HG03439 (cell line): ENCODE results near the gene ZNF384.

Source experiments
- ATAC-seq: cut with Tn5 transposase; IDR thresholded peaks from one replicate; pipeline ENCODE4 v1.9.1; 2021; ENCODE audit warnings: mild to moderate bottlenecking, moderate library complexity; ENCODE audit not compliant: unreplicated experiment

ZNF384 gene

DNA sequence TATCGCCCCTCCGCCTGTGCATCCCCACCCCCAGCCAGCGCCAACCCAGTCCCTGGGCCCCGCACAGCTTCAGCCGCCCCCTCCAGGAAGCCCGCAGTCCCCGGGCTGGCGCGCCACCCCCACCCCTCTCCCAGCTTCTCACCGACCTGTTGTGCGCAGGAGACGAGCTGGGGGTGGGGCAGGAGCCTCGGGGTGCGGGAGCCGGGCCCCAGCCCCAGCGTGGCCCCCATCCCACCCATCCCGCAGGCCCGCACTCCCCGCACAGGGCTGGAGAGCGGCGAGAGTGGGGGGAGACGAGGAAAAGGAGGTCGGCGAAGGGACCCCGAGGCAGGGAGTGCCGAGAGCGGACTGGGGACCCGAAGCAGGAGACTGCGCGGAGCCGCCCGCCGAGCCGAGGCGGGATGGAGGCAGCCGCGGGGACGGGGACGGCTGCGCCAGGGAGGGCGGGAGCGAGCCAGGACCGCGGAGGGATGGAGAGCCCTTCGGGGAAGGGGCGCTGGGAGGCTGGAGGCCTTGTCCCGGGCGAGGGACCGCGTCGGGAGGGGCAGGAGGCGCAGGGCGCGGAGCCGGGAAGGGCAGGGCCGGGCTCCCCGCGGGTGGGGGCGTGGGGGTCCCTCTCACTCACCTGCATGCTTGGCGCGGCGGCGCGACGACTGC lies 10.9 kb upstream of the ZNF384 start:
- ATAC-seq = no peak

- ATAC-seq = no peak
Observed at GRCh38 chr12:6699259-6699988, 10.2 kb upstream of the ZNF384 start.

DNA sequence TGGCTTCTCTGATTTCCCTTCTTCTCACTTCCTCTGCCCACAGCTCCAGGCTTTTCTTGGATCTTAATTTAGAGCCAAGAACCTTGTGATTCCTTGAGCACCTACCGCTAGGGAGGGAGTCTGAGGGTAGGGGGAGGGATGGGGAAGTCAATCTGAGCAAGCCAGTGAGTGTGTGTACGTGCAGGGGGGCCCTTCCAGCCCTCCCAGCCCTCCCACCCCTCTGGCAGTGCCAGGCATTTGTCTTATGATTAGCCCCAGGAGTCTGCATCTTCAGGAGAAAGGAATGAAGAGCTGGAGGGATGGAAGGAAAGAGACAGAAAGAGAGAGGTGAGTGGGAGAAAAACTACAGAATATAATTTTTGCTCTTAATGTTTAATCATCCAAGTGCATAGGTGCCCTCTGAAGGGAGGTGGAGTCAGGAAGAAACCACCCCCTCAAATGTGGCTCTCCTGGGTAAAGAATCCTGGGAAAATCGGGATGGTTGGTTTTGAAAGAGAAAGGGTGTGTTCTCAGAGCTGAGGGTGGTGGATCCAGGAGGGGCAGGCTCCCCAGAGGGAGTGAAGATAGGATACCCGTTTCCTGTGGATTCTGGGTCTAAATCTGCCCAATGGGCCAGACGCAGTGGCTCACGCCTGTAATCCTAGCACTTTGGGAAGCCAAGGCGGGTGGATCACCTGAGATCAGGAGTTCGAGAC lies 9.3 kb upstream of the ZNF384 start:
- no peak for ATAC-seq

GRCh38 chr12:6697584-6698351 lies 8.6 kb upstream of the ZNF384 start:
- ATAC-seq = no peak

GRCh38 chr12:6696690-6697583 lies 7.8 kb upstream of the ZNF384 start:
- no peak for ATAC-seq

GRCh38 chr12:6695313-6696045 lies 6.3 kb upstream of the ZNF384 start:
- ATAC-seq = no peak

GRCh38 chr12:6694701-6695100 lies 5.5 kb upstream of the ZNF384 start:
- ATAC-seq = no peak

GRCh38 chr12:6693832-6694355 lies 4.7 kb upstream of the ZNF384 start:
- ATAC-seq = no peak

- no peak for ATAC-seq
Observed at GRCh38 chr12:6692888-6693287, 3.7 kb upstream of the ZNF384 start.

DNA sequence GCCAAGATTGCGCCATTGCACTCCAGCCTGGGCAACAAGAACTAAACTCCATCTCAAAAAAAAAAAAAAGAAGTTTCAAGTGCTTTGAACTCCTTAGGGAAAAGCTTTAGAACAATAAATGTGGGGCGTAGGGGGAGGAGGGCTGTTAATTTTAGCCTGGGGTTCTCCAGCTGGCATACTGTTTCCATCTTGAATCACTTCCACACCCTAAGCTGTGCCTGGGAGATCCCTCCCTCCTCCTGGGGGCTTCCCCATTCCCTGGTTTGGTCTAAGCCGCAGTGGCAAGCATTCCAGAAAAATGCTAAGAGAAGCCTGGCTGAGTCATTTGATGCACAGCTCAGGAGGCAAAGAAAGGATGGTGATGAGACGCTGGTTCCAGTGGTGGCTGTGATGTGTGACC lies 2.3 kb upstream of the ZNF384 start:
- ATAC-seq = no peak

DNA sequence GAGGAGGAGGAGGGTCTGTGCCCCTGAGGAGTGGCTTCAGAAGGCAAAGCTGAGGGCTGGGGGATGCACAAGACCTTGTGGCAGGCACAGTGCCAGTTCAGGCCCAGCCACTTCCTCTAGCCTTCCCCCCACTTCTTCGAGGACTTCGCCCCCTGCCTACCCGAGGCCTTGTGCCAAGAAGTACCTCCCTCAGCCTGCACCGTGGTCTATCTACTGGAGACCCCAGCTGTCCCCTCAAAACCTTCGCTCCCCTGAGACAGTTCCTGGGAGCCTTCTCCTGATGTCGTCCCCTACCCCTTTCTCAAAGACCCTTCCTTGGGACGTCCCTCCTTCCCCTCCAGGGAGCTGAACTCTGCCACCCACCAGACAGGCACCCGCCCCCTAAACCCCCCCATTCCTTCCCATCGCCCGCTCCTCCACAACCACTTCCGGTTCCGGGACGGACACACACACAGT lies 604 bp downstream of the ZNF384 start:
- peak; percentile 11 for ATAC-seq

DNA sequence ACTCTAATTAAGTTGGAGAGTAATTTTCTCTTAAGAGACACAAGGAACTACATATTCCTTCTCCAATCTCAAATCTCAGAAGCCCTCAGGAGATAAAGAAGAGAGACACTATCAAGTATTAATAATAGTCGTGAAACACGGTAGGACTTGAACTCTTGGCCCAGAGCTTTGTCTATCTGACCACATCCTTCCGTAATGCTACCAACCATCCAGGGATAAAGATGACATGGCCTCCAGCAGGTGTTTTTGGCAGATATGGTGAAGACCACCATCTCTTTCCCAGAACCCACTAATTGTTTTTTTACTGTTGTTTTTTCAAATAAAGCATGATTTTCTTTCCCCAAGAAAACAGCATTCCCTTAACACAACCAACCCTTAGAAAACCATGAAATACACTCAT lies 3.4 kb downstream of the ZNF384 start:
- ATAC-seq = no peak

DNA sequence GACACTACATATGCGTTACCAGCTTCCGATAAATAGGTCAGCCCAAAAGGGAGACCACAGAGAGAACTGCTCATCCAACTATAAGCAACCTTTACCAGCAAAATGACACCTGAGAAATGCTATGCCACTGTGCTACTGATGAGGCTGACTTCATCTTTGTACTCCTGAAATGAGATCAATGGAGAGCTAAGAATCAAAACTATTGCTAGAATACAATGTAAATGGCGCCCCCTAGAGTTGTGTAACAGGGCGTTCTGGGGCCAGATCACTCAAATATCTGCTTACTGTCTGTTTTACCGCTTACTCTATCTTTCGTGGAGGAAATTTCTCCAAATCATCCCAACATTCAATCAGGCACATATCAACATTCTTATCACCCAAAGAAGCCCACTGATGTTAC lies 4.6 kb downstream of the ZNF384 start:
- no peak for ATAC-seq

DNA sequence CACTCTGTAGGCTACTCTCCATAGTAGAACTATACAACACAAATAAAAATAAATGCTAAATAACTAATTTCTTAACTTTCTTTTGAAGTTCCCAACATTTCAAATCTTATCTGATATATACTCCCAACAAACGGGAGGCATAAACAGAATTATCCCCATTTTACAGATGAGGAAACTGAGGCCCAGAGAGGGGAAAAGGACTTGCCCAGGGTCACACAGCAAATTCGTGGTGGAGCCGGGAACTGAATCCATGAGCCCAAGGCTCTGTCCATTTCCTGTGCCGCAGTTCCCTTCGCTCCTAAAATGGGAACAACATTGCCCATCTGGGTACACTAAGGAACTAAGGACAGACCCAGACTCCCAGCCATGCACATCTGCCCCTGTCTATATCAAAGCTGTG lies 12.2 kb downstream of the ZNF384 start:
- ATAC-seq = no peak

GRCh38 chr12:6672143-6672542 lies 17.0 kb downstream of the ZNF384 start:
- no peak for ATAC-seq

DNA sequence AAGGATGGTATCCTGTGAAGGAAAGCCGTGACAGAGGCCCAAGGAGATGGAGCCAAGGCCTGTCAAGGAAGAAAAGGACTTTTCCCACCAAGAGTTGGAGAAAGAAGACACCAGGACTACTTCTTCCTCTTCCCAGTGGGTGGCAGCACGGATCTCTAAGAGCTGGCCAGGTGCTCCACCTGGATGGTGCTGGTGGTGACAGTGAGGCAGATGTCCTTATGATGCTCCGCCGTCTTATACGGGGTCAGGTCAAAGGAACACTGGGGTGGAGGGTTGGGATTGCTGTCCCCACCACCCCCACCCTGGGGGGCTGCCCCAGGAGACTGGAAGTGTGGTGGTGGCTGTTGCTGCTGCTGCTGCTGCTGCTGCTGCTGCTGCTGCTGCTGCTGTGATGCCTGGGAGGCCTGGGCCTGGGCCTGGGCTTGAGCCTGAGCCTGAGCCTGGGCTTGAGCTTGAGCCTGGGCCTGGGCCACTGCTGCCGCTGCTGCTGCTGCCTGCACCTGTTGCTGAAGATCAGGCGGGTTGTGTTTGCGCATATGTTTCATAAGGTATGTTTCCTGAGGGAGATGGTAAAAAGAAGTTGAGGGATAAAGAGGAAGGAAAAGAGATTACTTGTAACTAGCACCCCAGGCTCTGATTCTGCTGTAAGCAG lies 21.5 kb downstream of the ZNF384 start:
- no peak for ATAC-seq

DNA sequence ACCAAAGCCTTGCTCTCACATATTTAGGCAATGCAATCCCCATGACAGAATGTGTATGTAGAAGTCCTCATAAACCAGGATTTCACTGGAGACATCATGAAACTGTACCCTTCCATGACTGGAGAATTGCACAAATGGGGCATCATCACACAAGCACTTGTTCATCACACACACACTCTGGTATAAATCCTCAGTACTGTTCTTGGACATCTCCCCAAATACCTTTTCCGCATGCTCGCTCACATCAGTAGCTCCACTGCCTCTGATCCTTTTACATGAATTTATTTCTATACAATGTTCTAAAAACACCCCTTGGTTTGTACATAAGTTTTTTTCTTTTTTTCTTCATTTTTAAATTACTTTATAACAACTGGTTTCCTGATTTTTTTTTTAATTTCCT lies 23.0 kb downstream of the ZNF384 start:
- ATAC-seq = no peak

- no peak for ATAC-seq
Observed at GRCh38 chr12:6664902-6665301, 24.3 kb downstream of the ZNF384 start.
